ENCODE measurements around the gene TRIM27.

DNA sequence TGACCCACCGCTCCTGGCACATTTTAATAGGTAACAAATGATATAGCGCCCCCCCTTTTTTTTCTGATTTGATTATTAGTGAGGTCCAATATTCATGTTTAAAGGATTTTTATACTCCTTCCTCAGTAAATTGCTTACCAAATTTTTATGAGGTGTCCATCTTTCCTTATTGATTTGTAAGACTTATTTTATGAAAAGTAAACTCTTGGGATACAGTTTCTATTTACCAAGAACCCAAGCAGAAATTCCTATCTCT, 25.1 kb downstream of the TRIM27 start:
- TF ChIP-seq POLR2A (IDR thresholded peaks at IDR 0.05) (no peak), CTCF (IDR thresholded peaks at IDR 0.05) (no peak)

Data from right lobe of liver (tissue), 4 donors.